ENCODE measurements around the gene SLC7A1. TPM values are rescaled to one million over a fixed set of nuclear protein-coding genes. Genes with fewer than 3 reads are reported as not detected.

SLC7A1 gene
- total and polyA plus RNA-seq, 2 of the 4 experiments (the other 2 are of a cell fraction) = 9.7 to 22.3 TPM

- no peak overlapping the region for H3K23ac ChIP-seq (ENCODE audit: low read depth, low read length)
- H3K27ac ChIP-seq (ENCODE audit: insufficient read depth, low read length) = no peak overlapping the region
- intact Hi-C loops (cut with micrococcal nuclease) = no loop called here
- peaks cover 30 to 92% of the 10 kb centered on the region in 2 experiments for H3K79me1 ChIP-seq (ENCODE audit: low read depth in 1 of 2, low read length in 2 of 2)
- no TSS peak for BruUV-seq (replicated peaks)
- H4K20me1 ChIP-seq (ENCODE audit: insufficient read depth, low read length) = peaks cover 93% of the 10 kb centered on the region
- in situ Hi-C loops (cut with MboI; ENCODE audit: low sequenced_read_pairs) = no loop called here
- no peak overlapping the region for H3K56ac ChIP-seq (ENCODE audit: extremely low read depth, insufficient read depth, low read length)
- ChIA-PET POLR2A (ENCODE audit: unreplicated experiment) (no interaction called here), CTCF (no interaction called here)
- H3K4me3 ChIP-seq (ENCODE audit: insufficient read depth, low read depth, low read length) = no peak overlapping the region
- no peak overlapping the region for H2AK5ac ChIP-seq (ENCODE audit: low read depth, low read length)
- no peak overlapping the region for H2BK20ac ChIP-seq (ENCODE audit: low read depth, low read length)
- H3K36me3 ChIP-seq (ENCODE audit: control insufficient read depth, insufficient read depth, low read length) = 0 out of 2 replicates have a peak, but pooled peaks cover 3% of the 10 kb centered on the region
- no peak overlapping the region for H3K9ac ChIP-seq (ENCODE audit: low read depth, low read length)
- no peak overlapping the region for H2BK5ac ChIP-seq (ENCODE audit: low read depth, low read length, poor library complexity, severe bottlenecking)
- no peak overlapping the region for H3K18ac ChIP-seq (ENCODE audit: low read depth, low read length)
- no peak overlapping the region for H3K4me2 ChIP-seq (ENCODE audit: low read depth, low read length)
- H2AK9ac ChIP-seq (replicated peaks; ENCODE audit: low read depth, low read length, poor library complexity) = no peak overlapping the region
- H4K91ac ChIP-seq (ENCODE audit: insufficient read depth, low read depth, low read length) = no peak overlapping the region
- H3K9me1 ChIP-seq (ENCODE audit: insufficient read depth, low read length) = peaks cover 35% of the 10 kb centered on the region
- no peak overlapping the region for H4K5ac ChIP-seq (ENCODE audit: low read depth, low read length)
- H3K4ac ChIP-seq (ENCODE audit: low read depth, low read length) = no peak overlapping the region
- dilution Hi-C loops (cut with HindIII; ENCODE audit: low sequenced_read_pairs, unreplicated experiment) = no loop called here
- no peak overlapping the region for H2AFZ ChIP-seq (replicated peaks; ENCODE audit: low read length, poor library complexity)
- no peak overlapping the region for H3K14ac ChIP-seq (replicated peaks; ENCODE audit: low read depth, low read length)
- no peak for ATAC-seq (ENCODE audit: low read depth)
- no peaks in the 10 kb centered on the region for H3K27me3 ChIP-seq (ENCODE audit: control insufficient read depth, insufficient read depth, low read length)
- H3K4me1 ChIP-seq (ENCODE audit: control insufficient read depth, insufficient read depth, low read length) = peaks cover 15% of the 10 kb centered on the region
- no peak overlapping the region for H2BK120ac ChIP-seq (ENCODE audit: low read depth, low read length)
- WGBS, 2 experiments (ENCODE audit: extremely low coverage in 2 of 2, insufficient read length in 1 of 2) = 76% methylated on average over 9 of the region's 18 CpGs; no CpG with 5 or more reads in 1 of the 2 experiments
- no peaks in the 10 kb centered on the region for H3K9me3 ChIP-seq (ENCODE audit: control insufficient read depth, insufficient read depth, low read length)
- H2BK15ac ChIP-seq (ENCODE audit: low read depth, low read length) = no peak overlapping the region
- H4K8ac ChIP-seq (ENCODE audit: low read depth in 2 of 2, low read length in 2 of 2) = no peak overlapping the region
- no peak for DNase-seq
- TF ChIP-seq NFE2L2 (IDR thresholded peaks at IDR 0.05; ENCODE audit: low read depth, low read length) (no peak), RCOR1 (IDR thresholded peaks at IDR 0.05; ENCODE audit: insufficient replicate concordance, low read length) (no peak), RFX5 (IDR thresholded peaks at IDR 0.05; ENCODE audit: low read depth, low read length) (no peak), BHLHE40 (IDR thresholded peaks at IDR 0.05; ENCODE audit: low read depth, low read length) (no peak), FOS (IDR thresholded peaks at IDR 0.05; ENCODE audit: low read depth, low read length) (no peak), MAZ (IDR thresholded peaks at IDR 0.05; ENCODE audit: borderline replicate concordance, low read depth, low read length) (no peak), CTCF (conservative IDR thresholded peaks at IDR 0.05; ENCODE audit: low read depth, low read length) (no peak), POLR2A (IDR thresholded peaks at IDR 0.05; ENCODE audit: low read depth, low read length) (no peak), MAFK (IDR thresholded peaks at IDR 0.05; ENCODE audit: low read depth, low read length) (no peak), MXI1 (IDR thresholded peaks at IDR 0.05; ENCODE audit: borderline replicate concordance, low read depth, low read length) (no peak), RAD21 (IDR thresholded peaks at IDR 0.05; ENCODE audit: low read length) (no peak), SMC3 (IDR thresholded peaks at IDR 0.05; ENCODE audit: low read depth, low read length) (no peak), CEBPB (IDR thresholded peaks at IDR 0.05; ENCODE audit: low read depth, low read length) (no peak), CHD1 (IDR thresholded peaks at IDR 0.05; ENCODE audit: low read depth, low read length) (no peak)
- TF ChIP-seq, protein P1, sequence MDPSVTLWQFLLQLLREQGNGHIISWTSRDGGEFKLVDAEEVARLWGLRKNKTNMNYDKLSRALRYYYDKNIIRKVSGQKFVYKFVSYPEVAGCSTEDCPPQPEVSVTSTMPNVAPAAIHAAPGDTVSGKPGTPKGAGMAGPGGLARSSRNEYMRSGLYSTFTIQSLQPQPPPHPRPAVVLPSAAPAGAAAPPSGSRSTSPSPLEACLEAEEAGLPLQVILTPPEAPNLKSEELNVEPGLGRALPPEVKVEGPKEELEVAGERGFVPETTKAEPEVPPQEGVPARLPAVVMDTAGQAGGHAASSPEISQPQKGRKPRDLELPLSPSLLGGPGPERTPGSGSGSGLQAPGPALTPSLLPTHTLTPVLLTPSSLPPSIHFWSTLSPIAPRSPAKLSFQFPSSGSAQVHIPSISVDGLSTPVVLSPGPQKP (IDR thresholded peaks at IDR 0.05; ENCODE audit: borderline replicate concordance, low read depth, low read length) = no peak
- TF ChIP-seq, protein P2, sequence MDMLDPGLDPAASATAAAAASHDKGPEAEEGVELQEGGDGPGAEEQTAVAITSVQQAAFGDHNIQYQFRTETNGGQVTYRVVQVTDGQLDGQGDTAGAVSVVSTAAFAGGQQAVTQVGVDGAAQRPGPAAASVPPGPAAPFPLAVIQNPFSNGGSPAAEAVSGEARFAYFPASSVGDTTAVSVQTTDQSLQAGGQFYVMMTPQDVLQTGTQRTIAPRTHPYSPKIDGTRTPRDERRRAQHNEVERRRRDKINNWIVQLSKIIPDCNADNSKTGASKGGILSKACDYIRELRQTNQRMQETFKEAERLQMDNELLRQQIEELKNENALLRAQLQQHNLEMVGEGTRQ (IDR thresholded peaks at IDR 0.05; ENCODE audit: low read depth, low read length) = no peak
Observed at GRCh38 chr13:29578300-29579085, 17.0 kb downstream of the SLC7A1 start.
